OCI-LY1 (cell line): ENCODE data around the gene FANCE.

Experiments
- H2AFZ ChIP-seq: fragments of 200-600 bp; sonication (generic), shearing (Covaris generic); 2 replicates; pipeline ENCODE4 v1.6.0; 2014; ENCODE audit warnings: antibody characterized with exemption, mild to moderate bottlenecking, low read length
- H3F3A ChIP-seq: fragments of 200-600 bp; sonication (generic), shearing (Covaris generic); 2 replicates; pipeline ENCODE4 v1.6.0; 2014; ENCODE audit warnings: mild to moderate bottlenecking, antibody characterized with exemption, low read length, moderate library complexity; ENCODE audit not compliant: insufficient read depth
- H3K27ac ChIP-seq: fragments of 200-600 bp; sonication (generic); 2 replicates; pipeline ENCODE4 v1.5.1; 2014; ENCODE audit warnings: low read length, mixed run types, mild to moderate bottlenecking, low read depth; ENCODE audit not compliant: poor library complexity, severe bottlenecking
- H3K27me3 ChIP-seq: fragments of 200-600 bp; sonication (generic); 2 replicates; pipeline ENCODE4 v1.6.0; 2014; ENCODE audit warnings: antibody characterized with exemption, mild to moderate bottlenecking, low read length, moderate library complexity; ENCODE audit not compliant: insufficient read depth
- H3K36me3 ChIP-seq: fragments of 200-600 bp; sonication (generic); 2 replicates; pipeline ENCODE4 v1.6.1; 2014; ENCODE audit warnings: mild to moderate bottlenecking, antibody characterized with exemption, low read length, moderate library complexity, mixed read lengths; ENCODE audit not compliant: insufficient read depth
- H3K4me1 ChIP-seq: fragments of 200-600 bp; sonication (generic); 2 replicates; pipeline ENCODE4 v1.5.1; 2014; ENCODE audit warnings: mild to moderate bottlenecking, low read length, moderate library complexity; ENCODE audit not compliant: insufficient read depth, severe bottlenecking
- H3K4me2 ChIP-seq: fragments of 200-600 bp; sonication (generic), shearing (Covaris generic); 2 replicates; pipeline ENCODE4 v1.6.1; 2014; ENCODE audit warnings: low read length
- H3K4me3 ChIP-seq: fragments of 200-600 bp; sonication (generic); 2 replicates; pipeline ENCODE4 v1.5.1; 2014; ENCODE audit warnings: low read length, low read depth, mild to moderate bottlenecking, mixed read lengths; ENCODE audit not compliant: poor library complexity, severe bottlenecking
- H3K79me2 ChIP-seq: fragments of 200-600 bp; shearing (Covaris generic); 2 replicates; pipeline ENCODE4 v1.6.1; 2016; ENCODE audit warnings: mixed run types, low read length, mixed read lengths; ENCODE audit not compliant: insufficient read depth
- H3K9ac ChIP-seq: fragments of 200-600 bp; sonication (generic), shearing (Covaris generic); 2 replicates; pipeline ENCODE4 v1.6.1; 2014; ENCODE audit warnings: mild to moderate bottlenecking, low read length, mixed read lengths
- H3K9me2 ChIP-seq: fragments of 200-600 bp; sonication (generic), shearing (Covaris generic); 2 replicates; pipeline ENCODE4 v1.6.1; 2014; ENCODE audit warnings: low read depth, mild to moderate bottlenecking, low read length, mixed read lengths
- H3K9me3 ChIP-seq: fragments of 200-600 bp; shearing (Covaris generic); 2 replicates; pipeline ENCODE4 v1.6.1; 2014; ENCODE audit warnings: low read length, mixed read lengths
- H4K20me1 ChIP-seq: fragments of 200-600 bp; sonication (generic), shearing (Covaris generic); 2 replicates; pipeline ENCODE4 v1.6.0; 2016; ENCODE audit warnings: mild to moderate bottlenecking, low read length; ENCODE audit not compliant: insufficient read depth
- EZH2 ChIP-seq: fragments of 200-600 bp; sonication (generic), shearing (Covaris generic); IDR thresholded peaks from 2 replicates; pipeline ENCODE4 v1.8.0; 2017; ENCODE audit warnings: borderline replicate concordance, mixed run types, mild to moderate bottlenecking, antibody characterized with exemption, low read length, moderate library complexity, mixed read lengths
- TF ChIP-seq, protein P1 (sequence below): fragments of 200-600 bp; sonication (generic), shearing (Covaris generic); IDR thresholded peaks from 2 replicates; pipeline ENCODE4 v1.5.1; 2017; ENCODE audit warnings: mild to moderate bottlenecking, antibody characterized with exemption, low read length, moderate library complexity, mixed read lengths

FANCE gene

DNA sequence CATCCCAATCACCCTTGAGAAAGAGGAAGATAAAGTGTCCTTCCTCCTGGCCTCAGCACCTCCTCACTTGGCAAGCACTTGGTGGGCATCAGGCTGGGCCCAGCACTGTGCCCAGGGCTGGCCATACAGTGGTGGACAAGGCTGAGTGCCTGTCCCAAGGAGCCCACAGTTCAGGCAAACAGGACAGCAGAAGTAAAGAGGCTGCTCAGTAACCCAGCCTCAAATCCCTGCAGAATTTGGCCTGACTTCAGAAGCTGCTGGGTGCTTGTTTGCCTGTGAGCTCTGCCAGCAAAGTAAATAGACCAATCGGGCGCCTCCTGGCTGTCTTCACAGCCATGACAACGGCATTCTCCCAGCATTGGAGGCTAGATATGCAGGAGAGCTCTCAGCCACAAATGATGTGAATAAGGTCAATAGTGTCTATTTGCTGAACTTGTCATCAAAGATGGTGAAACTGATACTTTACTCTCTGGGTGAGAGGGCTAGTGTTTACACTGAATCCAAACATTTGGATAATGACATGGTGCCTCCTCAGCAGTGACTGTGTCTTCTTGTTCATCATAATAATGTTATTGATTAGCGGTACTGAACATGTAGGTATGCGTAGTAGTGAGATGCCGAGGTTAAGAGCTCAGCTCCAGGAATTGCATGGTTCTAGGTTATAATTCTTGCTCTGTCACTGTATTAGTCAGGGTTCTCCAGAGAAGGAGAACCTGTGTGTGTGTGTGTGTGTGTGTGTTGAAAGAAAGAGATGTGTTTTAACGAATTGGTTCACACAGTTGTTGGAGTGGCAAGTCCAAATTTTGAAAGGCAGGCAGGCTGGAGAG, 36.9 kb upstream of the FANCE start:
- Histone ChIP-seq H2AFZ (no peak overlapping the region), H3K36me3 (no peaks in the 10 kb centered on the region), H3K4me3 (no peak overlapping the region), H3K9ac (no peak overlapping the region), H3K9me2 (no peaks in the 10 kb centered on the region), H3K27me3 (no peaks in the 10 kb centered on the region), H3F3A (no peaks in the 10 kb centered on the region), H3K9me3 (no peaks in the 10 kb centered on the region), H4K20me1 (no peaks in the 10 kb centered on the region), H3K79me2 (no peaks in the 10 kb centered on the region), H3K4me2 (no peak overlapping the region), H3K27ac (no peak overlapping the region), H3K4me1 (peaks cover 23% of the 10 kb centered on the region)
- TF ChIP-seq, protein P1, sequence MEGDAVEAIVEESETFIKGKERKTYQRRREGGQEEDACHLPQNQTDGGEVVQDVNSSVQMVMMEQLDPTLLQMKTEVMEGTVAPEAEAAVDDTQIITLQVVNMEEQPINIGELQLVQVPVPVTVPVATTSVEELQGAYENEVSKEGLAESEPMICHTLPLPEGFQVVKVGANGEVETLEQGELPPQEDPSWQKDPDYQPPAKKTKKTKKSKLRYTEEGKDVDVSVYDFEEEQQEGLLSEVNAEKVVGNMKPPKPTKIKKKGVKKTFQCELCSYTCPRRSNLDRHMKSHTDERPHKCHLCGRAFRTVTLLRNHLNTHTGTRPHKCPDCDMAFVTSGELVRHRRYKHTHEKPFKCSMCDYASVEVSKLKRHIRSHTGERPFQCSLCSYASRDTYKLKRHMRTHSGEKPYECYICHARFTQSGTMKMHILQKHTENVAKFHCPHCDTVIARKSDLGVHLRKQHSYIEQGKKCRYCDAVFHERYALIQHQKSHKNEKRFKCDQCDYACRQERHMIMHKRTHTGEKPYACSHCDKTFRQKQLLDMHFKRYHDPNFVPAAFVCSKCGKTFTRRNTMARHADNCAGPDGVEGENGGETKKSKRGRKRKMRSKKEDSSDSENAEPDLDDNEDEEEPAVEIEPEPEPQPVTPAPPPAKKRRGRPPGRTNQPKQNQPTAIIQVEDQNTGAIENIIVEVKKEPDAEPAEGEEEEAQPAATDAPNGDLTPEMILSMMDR: peak; percentile 77
- TF ChIP-seq EZH2: no peak

DNA sequence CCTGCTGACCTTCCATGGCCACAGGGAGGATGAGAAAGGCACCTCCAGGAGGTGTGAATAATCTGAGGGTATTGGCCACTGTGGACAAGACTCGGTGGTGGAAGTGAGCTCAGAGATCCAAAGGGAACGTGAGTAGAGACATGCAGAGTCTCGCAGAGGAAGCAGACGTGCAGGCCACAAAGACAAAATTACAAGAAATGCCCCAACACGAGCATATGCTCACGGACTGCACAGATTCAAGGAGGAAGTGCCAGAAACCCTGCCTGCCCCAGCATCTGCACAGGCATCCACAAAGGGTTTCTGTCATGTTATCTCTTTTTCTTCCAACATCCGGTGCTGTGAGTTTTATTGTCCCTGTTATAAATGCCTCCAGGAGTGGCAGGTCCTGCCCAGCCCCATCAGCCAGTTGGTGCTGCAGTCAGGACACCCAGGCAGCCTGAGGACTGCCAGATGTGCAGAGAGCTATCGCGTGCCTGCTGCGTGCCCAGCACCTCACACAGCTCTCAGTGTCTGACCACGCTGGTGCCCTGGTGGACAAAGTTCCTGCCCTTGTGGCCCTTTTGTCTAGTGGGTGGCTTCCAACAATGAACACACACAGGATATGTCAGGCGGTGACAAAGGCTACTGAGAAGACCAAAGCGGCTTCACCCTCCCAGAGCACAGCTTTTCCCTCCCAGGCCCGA, 34.0 kb upstream of the FANCE start:
- no peaks in the 10 kb centered on the region for H3K79me2 ChIP-seq
- no peaks in the 10 kb centered on the region for H3F3A ChIP-seq
- peaks cover 18% of the 10 kb centered on the region for H3K4me1 ChIP-seq
- no peaks in the 10 kb centered on the region for H3K36me3 ChIP-seq
- TF ChIP-seq, protein P1: no peak
- TF ChIP-seq EZH2: no peak
- H3K9me2 ChIP-seq: no peaks in the 10 kb centered on the region
- no peaks in the 10 kb centered on the region for H4K20me1 ChIP-seq
- no peak overlapping the region for H3K9ac ChIP-seq
- H3K4me2 ChIP-seq: no peak overlapping the region
- H3K27ac ChIP-seq: no peak overlapping the region
- H3K27me3 ChIP-seq: no peaks in the 10 kb centered on the region
- no peak overlapping the region for H2AFZ ChIP-seq
- no peaks in the 10 kb centered on the region for H3K9me3 ChIP-seq
- no peak overlapping the region for H3K4me3 ChIP-seq

DNA sequence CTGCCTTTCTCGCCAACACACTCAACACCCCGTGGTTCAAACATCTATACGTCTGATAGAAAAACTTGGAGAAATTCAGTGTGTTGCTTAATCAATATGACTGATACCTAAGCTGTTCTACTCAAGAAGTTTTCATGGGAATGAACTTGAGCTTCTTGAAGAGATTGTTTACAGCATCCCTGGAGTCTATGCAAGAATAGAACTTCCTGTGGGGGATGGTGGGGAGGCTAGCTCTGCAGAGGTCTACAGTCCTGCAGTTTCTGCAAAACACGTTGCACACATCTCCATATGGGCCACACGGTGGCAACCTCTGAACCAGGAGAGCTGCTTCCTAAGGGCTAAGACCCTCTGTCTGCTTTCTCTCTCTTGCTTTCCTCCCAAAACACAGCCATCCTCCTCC, 32.7 kb upstream of the FANCE start:
- Histone ChIP-seq H3K27me3 (no peaks in the 10 kb centered on the region), H3F3A (no peaks in the 10 kb centered on the region), H3K9ac (no peak overlapping the region), H3K4me3 (no peak overlapping the region), H3K27ac (no peak overlapping the region), H4K20me1 (no peaks in the 10 kb centered on the region), H3K4me1 (peaks cover 18% of the 10 kb centered on the region), H3K9me2 (no peaks in the 10 kb centered on the region), H3K79me2 (no peaks in the 10 kb centered on the region), H3K36me3 (no peaks in the 10 kb centered on the region; the same call in 1 of the 2 replicates), H2AFZ (no peak overlapping the region), H3K4me2 (no peak overlapping the region), H3K9me3 (no peaks in the 10 kb centered on the region)
- no peak for TF ChIP-seq EZH2
- TF ChIP-seq, protein P1: peak; percentile 54; the same call in 1 of the 2 replicates
